Measurements from ENCODE around the gene RABGGTB.

DNA sequence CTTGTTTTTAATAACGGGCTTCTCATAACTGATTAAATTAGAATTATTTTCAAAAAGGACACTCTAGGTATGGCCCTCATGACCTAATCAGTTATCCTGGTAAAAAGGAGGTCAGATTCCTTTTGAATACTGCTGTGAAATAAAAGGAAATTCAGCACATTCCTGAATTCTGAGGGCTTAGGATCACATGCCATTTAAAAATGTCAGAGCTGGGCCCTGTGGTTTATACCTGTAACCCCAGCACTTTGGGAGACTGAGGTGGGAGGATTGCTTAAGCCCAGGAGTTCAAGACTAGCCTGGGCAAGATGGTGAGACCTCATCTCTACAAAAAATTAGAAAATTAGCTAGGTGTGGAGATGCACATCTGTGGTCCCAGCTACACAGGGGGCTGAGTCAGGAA is 18.0 kb upstream of the RABGGTB start:
- TF ChIP-seq CTCF (conservative IDR thresholded peaks at IDR 0.05; ENCODE audit: low read length) = no peak
- TF ChIP-seq EZH2phosphoT487 (IDR thresholded peaks at IDR 0.05; ENCODE audit: borderline replicate concordance) = no peak

Measured in Loucy (cell line).